Prostate gland (tissue), 2 donors: ENCODE measurements around the gene LPAR4. TPM values are rescaled to one million over a fixed set of nuclear protein-coding genes. Genes with fewer than 3 reads are reported as not detected.

Experiments used
- DNase-seq: peaks from one replicate; pipeline ENCODE4 v3.0.0-alpha.2; 2019; ENCODE audit warnings: low spot score
- H3K27ac ChIP-seq, 2 donors: fragments of 200-600 bp; sonication (generic); 2 replicates each; pipeline ENCODE4 v1.5.1; 2017 to 2019
- H3K27me3 ChIP-seq: fragments of 200-600 bp; sonication (generic); replicated peaks from 2 replicates; pipeline ENCODE4 v1.5.1; 2019; ENCODE audit not compliant: insufficient read depth
- H3K36me3 ChIP-seq, 2 donors: fragments of 200-600 bp; sonication (generic); 1 replicate in 1 of 2; 2 replicates in 1 of 2; pipeline versions ENCODE4 v1.5.1 to v1.8.1; 2017 to 2019
- H3K4me1 ChIP-seq: fragments of 200-600 bp; sonication (generic); replicated peaks from 2 replicates; pipeline ENCODE4 v1.5.1; 2019
- H3K4me3 ChIP-seq, 2 donors: fragments of 200-600 bp; sonication (generic); 2 replicates each; pipeline ENCODE4 v1.5.1; 2017 to 2019
- H3K9me3 ChIP-seq: fragments of 200-600 bp; sonication (generic); 2 replicates; pipeline ENCODE4 v1.5.1; 2017
- POLR2A ChIP-seq: fragments of 450-650 bp; IDR thresholded peaks from one replicate; pipeline ENCODE4 v1.6.1; 2016; ENCODE audit warnings: antibody characterized with exemption, mild to moderate bottlenecking
- POLR2AphosphoS5 ChIP-seq: sonication (generic); formaldehyde crosslinking; IDR thresholded peaks from one replicate; pipeline ENCODE4 v1.6.1; 2017; ENCODE audit warnings: antibody characterized with exemption
- WGBS: methylation state at CpG from one replicate; pipeline ENCODE4 v1.1.5; 2018; 5-methylcytosine and 5-hydroxymethylcytosine counted together
- intact Hi-C: fragments of 100-400 bp; cut with DNase I; formaldehyde crosslinking; loops from one replicate; pipeline ENCODE4 v1.14.2; 2022
- total RNA-seq, 2 donors: library from RNA; depleted of rRNA; stranded (reverse); fragments of >200 nt; gene quantifications; one replicate each; pipeline ENCODE4 v1.1.0, GENCODE V29; 2016
- TF ChIP-seq, protein P1 (sequence below), 4 experiments: fragments of 200-600 bp in 2 of 4; fragments of 450-650 bp in 2 of 4; sonication (generic) in 2 of 4; IDR thresholded peaks; 1 replicate in 3 of 4; 2 replicates in 1 of 4; pipeline ENCODE4 v1.5.1; 2016 to 2019; ENCODE audit warnings: antibody characterized with exemption in 4 of 4, mild to moderate bottlenecking in 2 of 4, moderate library complexity in 2 of 4

The LPAR4 gene
- total RNA-seq, 2 donors from 2014 or later, result 1.0 TPM; not detected in 1

DNA sequence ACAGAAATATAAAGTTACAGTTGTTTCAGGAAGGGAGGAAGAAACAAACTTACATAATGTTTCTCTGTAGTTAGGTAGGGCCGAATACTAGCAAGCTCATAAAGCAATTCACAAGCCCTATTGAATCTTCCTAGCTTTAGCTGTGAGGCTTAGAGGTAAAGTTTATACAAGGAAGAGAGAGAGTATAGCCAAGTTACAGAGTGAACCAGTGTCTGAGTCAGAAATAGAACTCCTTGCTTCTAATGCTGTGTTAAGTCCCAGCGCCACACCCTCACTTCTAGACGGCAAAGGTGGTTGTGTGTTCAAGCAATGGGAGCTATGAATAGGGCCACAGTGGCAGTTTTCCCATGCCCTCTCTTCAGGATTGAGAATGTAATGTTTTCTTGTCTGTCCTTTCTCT, 6.1 kb downstream of the LPAR4 start:
- Histone ChIP-seq H3K9me3 (no peaks in the 10 kb centered on the region), H3K4me3 (no peak overlapping the region), H3K4me1 (no peaks in the 10 kb centered on the region), H3K27ac (no peak overlapping the region), H3K27me3 (no peaks in the 10 kb centered on the region), H3K36me3 (no peaks in the 10 kb centered on the region)
- intact Hi-C loops, result no loop called here
- DNase-seq, result no peak
- TF ChIP-seq, protein P1, sequence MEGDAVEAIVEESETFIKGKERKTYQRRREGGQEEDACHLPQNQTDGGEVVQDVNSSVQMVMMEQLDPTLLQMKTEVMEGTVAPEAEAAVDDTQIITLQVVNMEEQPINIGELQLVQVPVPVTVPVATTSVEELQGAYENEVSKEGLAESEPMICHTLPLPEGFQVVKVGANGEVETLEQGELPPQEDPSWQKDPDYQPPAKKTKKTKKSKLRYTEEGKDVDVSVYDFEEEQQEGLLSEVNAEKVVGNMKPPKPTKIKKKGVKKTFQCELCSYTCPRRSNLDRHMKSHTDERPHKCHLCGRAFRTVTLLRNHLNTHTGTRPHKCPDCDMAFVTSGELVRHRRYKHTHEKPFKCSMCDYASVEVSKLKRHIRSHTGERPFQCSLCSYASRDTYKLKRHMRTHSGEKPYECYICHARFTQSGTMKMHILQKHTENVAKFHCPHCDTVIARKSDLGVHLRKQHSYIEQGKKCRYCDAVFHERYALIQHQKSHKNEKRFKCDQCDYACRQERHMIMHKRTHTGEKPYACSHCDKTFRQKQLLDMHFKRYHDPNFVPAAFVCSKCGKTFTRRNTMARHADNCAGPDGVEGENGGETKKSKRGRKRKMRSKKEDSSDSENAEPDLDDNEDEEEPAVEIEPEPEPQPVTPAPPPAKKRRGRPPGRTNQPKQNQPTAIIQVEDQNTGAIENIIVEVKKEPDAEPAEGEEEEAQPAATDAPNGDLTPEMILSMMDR (IDR thresholded peaks at IDR 0.05), result no peak
- no peak for TF ChIP-seq POLR2A
- no peak for TF ChIP-seq POLR2AphosphoS5
- WGBS, result 19% methylated on average over 3 of the region's 3 CpGs

- Histone ChIP-seq H3K9me3 (no peaks in the 10 kb centered on the region), H3K36me3 (no peaks in the 10 kb centered on the region), H3K4me3 (no peak overlapping the region), H3K4me1 (no peaks in the 10 kb centered on the region), H3K27ac (no peak overlapping the region), H3K27me3 (no peaks in the 10 kb centered on the region)
- intact Hi-C loops, result no loop called here
- no peak for TF ChIP-seq POLR2A
- TF ChIP-seq POLR2AphosphoS5, result no peak
- TF ChIP-seq, protein P1 (IDR thresholded peaks at IDR 0.05), result no peak
- DNase-seq, result no peak
- 84% methylated on average over 5 of the region's 5 CpGs for WGBS
Observed at GRCh38 chrX:78754917-78755316, 7.4 kb downstream of the LPAR4 start.

GRCh38 chrX:78759081-78759480, 11.6 kb downstream of the LPAR4 start:
- no peak for DNase-seq
- Histone ChIP-seq H3K27me3 (no peaks in the 10 kb centered on the region), H3K9me3 (no peaks in the 10 kb centered on the region), H3K4me1 (no peaks in the 10 kb centered on the region), H3K36me3 (no peaks in the 10 kb centered on the region), H3K4me3 (no peak overlapping the region), H3K27ac (no peak overlapping the region)
- intact Hi-C loops, result no loop called here
- TF ChIP-seq, protein P1 (IDR thresholded peaks at IDR 0.05), result no peak
- no peak for TF ChIP-seq POLR2A
- no peak for TF ChIP-seq POLR2AphosphoS5
- WGBS, result 92% methylated on average over 6 of the region's 6 CpGs

DNA sequence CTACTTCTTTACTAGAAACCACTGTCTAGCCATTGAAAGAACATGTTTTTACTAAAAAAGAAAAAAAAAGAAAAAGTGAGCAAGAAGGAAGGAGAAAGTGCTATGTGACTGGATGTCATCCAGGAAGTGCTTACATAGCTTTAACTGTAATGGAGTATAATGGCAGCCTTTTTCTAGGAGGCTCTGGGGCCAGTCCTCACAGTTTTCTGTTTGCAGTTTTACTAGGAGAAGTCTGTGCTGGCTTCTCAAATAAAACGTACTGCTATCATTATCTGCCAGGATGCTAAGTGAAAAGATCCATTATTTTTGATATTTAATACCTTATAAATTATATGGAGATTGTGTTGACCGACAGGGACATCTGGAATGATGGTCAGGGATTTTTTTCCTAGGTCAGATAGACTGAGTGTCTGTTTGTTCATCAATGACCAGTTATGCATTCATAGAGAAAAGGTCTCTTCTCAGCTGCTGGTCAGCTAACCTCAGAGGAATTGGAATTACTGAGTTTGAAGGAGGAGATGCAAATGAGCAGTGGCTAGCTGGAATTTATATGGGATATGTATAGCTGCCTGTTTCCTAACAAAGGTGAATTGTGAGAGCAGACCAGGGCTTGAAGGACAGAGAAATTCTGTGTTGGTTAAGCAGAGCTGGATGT, 21.7 kb downstream of the LPAR4 start:
- intact Hi-C loops, result no loop called here
- TF ChIP-seq, protein P1 (IDR thresholded peaks at IDR 0.05), result no peak
- TF ChIP-seq POLR2AphosphoS5 (no peak), POLR2A (no peak)
- Histone ChIP-seq H3K27me3 (no peaks in the 10 kb centered on the region), H3K9me3 (no peaks in the 10 kb centered on the region), H3K4me3 (no peak overlapping the region), H3K4me1 (no peaks in the 10 kb centered on the region), H3K36me3 (no peaks in the 10 kb centered on the region), H3K27ac (no peak overlapping the region)
- DNase-seq, result no peak
- 24% methylated on average over 2 of the region's 2 CpGs for WGBS

GRCh38 chrX:78769946-78770345, 22.4 kb downstream of the LPAR4 start:
- Histone ChIP-seq H3K27me3 (no peaks in the 10 kb centered on the region), H3K9me3 (no peaks in the 10 kb centered on the region), H3K36me3 (no peaks in the 10 kb centered on the region), H3K4me1 (no peaks in the 10 kb centered on the region), H3K4me3 (no peak overlapping the region), H3K27ac (no peak overlapping the region)
- TF ChIP-seq, protein P1 (IDR thresholded peaks at IDR 0.05), result no peak
- TF ChIP-seq POLR2A, result no peak
- TF ChIP-seq POLR2AphosphoS5, result no peak
- DNase-seq, result no peak
- intact Hi-C loops, result no loop called here
